Neural cell (in vitro differentiated cells): ENCODE results near the gene KHSRP. TPM values are rescaled to one million over a fixed set of nuclear protein-coding genes. Genes with fewer than 3 reads are reported as not detected.

ENCODE experiments used
- H2AFZ ChIP-seq: fragments of 200-600, 300-800 bp; sonication (generic), shearing (Covaris generic); 2 replicates; pipeline ENCODE4 v1.6.0; 2014; ENCODE audit warnings: low read depth, mild to moderate bottlenecking, antibody characterized with exemption, low read length, moderate library complexity
- H3F3A ChIP-seq: fragments of 200-600 bp; shearing (Covaris generic); 2 replicates; pipeline ENCODE4 v1.6.1; 2016; ENCODE audit warnings: mild to moderate bottlenecking, moderate library complexity, mixed read lengths, antibody characterized with exemption, low read length; ENCODE audit not compliant: insufficient read depth, poor library complexity, severe bottlenecking
- H3K27ac ChIP-seq: fragments of 200-600, 300-800 bp; sonication (generic), shearing (Covaris generic); 2 replicates; pipeline ENCODE4 v1.5.1; 2014; ENCODE audit warnings: mild to moderate bottlenecking, low read length, moderate library complexity
- H3K27me3 ChIP-seq: fragments of 300-800, 200-600 bp; sonication (generic), shearing (Covaris generic); 2 replicates; pipeline ENCODE4 v1.6.0; 2014; ENCODE audit warnings: mild to moderate bottlenecking, low read depth, low read length, moderate library complexity; ENCODE audit not compliant: insufficient read depth
- H3K36me3 ChIP-seq: fragments of 300-800, 200-600 bp; sonication (generic), shearing (Covaris generic); 2 replicates; pipeline ENCODE4 v1.5.1; 2014; ENCODE audit warnings: mild to moderate bottlenecking, antibody characterized with exemption, low read length, moderate library complexity; ENCODE audit not compliant: insufficient read depth
- H3K4me2 ChIP-seq: fragments of 300-800, 200-600 bp; sonication (generic), shearing (Covaris generic); 2 replicates; pipeline ENCODE4 v1.6.0; 2014; ENCODE audit warnings: mild to moderate bottlenecking, low read length
- H3K4me3 ChIP-seq: fragments of 300-800, 200-600 bp; sonication (generic), shearing (Covaris generic); 2 replicates; pipeline ENCODE4 v1.5.1; 2014; ENCODE audit warnings: mild to moderate bottlenecking, low read length, moderate library complexity
- H3K79me2 ChIP-seq: fragments of 200-600 bp; shearing (Covaris generic); replicated peaks from 2 replicates; pipeline ENCODE4 v1.6.0; 2014; ENCODE audit warnings: mild to moderate bottlenecking, low read length, moderate library complexity; ENCODE audit not compliant: insufficient read depth
- H3K9ac ChIP-seq: fragments of 300-800, 200-600 bp; sonication (generic), shearing (Covaris generic); 2 replicates; pipeline ENCODE4 v1.6.1; 2016; ENCODE audit warnings: mild to moderate bottlenecking, low read length, mixed read lengths
- H3K9me2 ChIP-seq: fragments of 200-600 bp; shearing (Covaris generic); 2 replicates; pipeline ENCODE4 v1.6.1; 2016; ENCODE audit warnings: mild to moderate bottlenecking, low read length, mixed read lengths; ENCODE audit not compliant: insufficient read depth
- H3K9me3 ChIP-seq: fragments of 200-600, 300-800 bp; sonication (generic), shearing (Covaris generic); 2 replicates; pipeline ENCODE4 v1.6.1; 2016; ENCODE audit warnings: mild to moderate bottlenecking, mixed run types, low read length, moderate library complexity, mixed read lengths
- H4K20me1 ChIP-seq: fragments of 200-600 bp; shearing (Covaris generic); 2 replicates; pipeline ENCODE4 v1.6.1; 2016; ENCODE audit warnings: mild to moderate bottlenecking, mixed run types; ENCODE audit not compliant: insufficient read depth
- CTCF ChIP-seq: fragments of 450-650 bp; IDR thresholded peaks from 2 replicates; pipeline ENCODE4 v1.5.1; 2014; ENCODE audit warnings: antibody characterized with exemption, mild to moderate bottlenecking, moderate library complexity; ENCODE audit not compliant: poor library complexity, severe bottlenecking
- EP300 ChIP-seq: fragments of 450-650 bp; conservative IDR thresholded peaks from 2 replicates; pipeline ENCODE4 v1.6.1; 2014; ENCODE audit warnings: antibody characterized with exemption, mild to moderate bottlenecking, moderate library complexity; ENCODE audit not compliant: poor library complexity, severe bottlenecking
- EZH2 ChIP-seq: fragments of 200-600, 300-800 bp; shearing (Covaris generic), sonication (generic); IDR thresholded peaks from 2 replicates; pipeline ENCODE4 v1.6.1; 2014; ENCODE audit warnings: antibody characterized with exemption, low read length, borderline replicate concordance, mild to moderate bottlenecking; ENCODE audit not compliant: insufficient read depth, poor library complexity, severe bottlenecking
- MXI1 ChIP-seq: fragments of 450-650 bp; conservative IDR thresholded peaks from 2 replicates; pipeline ENCODE4 v1.6.1; 2014; ENCODE audit warnings: antibody characterized with exemption, mild to moderate bottlenecking; ENCODE audit not compliant: poor library complexity, severe bottlenecking
- POLR2AphosphoS5 ChIP-seq: IDR thresholded peaks from 2 replicates; pipeline ENCODE4 v1.6.1; 2012
- RAD21 ChIP-seq: fragments of 450-650 bp; conservative IDR thresholded peaks from 2 replicates; pipeline ENCODE4 v1.6.1; 2014; ENCODE audit warnings: antibody characterized with exemption, mild to moderate bottlenecking, moderate library complexity
- REST ChIP-seq: IDR thresholded peaks from 2 replicates; pipeline ENCODE4 v1.6.1; 2012; ENCODE audit warnings: borderline replicate concordance
- SMC3 ChIP-seq: fragments of 450-650 bp; conservative IDR thresholded peaks from 2 replicates; pipeline ENCODE4 v1.6.1; 2014; ENCODE audit warnings: antibody characterized with exemption, mild to moderate bottlenecking, moderate library complexity; ENCODE audit not compliant: poor library complexity
- TAF1 ChIP-seq: IDR thresholded peaks from 2 replicates; pipeline ENCODE4 v1.6.1; 2012; ENCODE audit warnings: low read depth
- polyA plus RNA-seq: library from polyadenylated mRNA; depleted of rRNA; stranded (reverse); fragments of >200 nt; gene quantifications from 2 replicates; pipeline ENCODE4 v1.2.3, GENCODE V29; 2014

Gene KHSRP
- polyA plus RNA-seq, 1 donor from 2014 or later = 33.3 TPM

GRCh38 chr19:6466526-6467248 is 42.1 kb upstream of the KHSRP start:
- Histone ChIP-seq H3K27me3 (peaks cover 38% of the 10 kb centered on the region), H2AFZ (no peak overlapping the region), H3K9me2 (no peaks in the 10 kb centered on the region), H3K79me2 (no peaks in the 10 kb centered on the region), H3K36me3 (no peaks in the 10 kb centered on the region), H3K27ac (no peak overlapping the region), H3K4me2 (no peak overlapping the region), H3K9ac (no peak overlapping the region), H4K20me1 (no peaks in the 10 kb centered on the region), H3K9me3 (no peaks in the 10 kb centered on the region), H3K4me3 (no peak overlapping the region), H3F3A (no peaks in the 10 kb centered on the region)
- no peak for TF ChIP-seq TAF1

- Histone ChIP-seq H3K4me2 (no peak overlapping the region), H3K27me3 (peaks cover 38% of the 10 kb centered on the region)
- TF ChIP-seq REST = no peak
- TF ChIP-seq CTCF = no peak
- no peak for TF ChIP-seq TAF1
- no peak for TF ChIP-seq POLR2AphosphoS5
- TF ChIP-seq EZH2 = no peak
- no peak for TF ChIP-seq SMC3
- no peak for TF ChIP-seq MXI1
- TF ChIP-seq EP300 = no peak
- no peak for TF ChIP-seq RAD21
Measured at GRCh38 chr19:6465663-6466062, 41.1 kb upstream of the KHSRP start.

More at GRCh38 chr19:6465663-6466062, 41.1 kb upstream of the KHSRP start:
- Histone ChIP-seq H3K4me3 (no peak overlapping the region), H2AFZ (no peak overlapping the region), H3K9ac (no peak overlapping the region), H3K79me2 (no peaks in the 10 kb centered on the region), H3K27ac (no peak overlapping the region), H3F3A (no peaks in the 10 kb centered on the region), H3K9me2 (no peaks in the 10 kb centered on the region), H3K36me3 (no peaks in the 10 kb centered on the region), H4K20me1 (no peaks in the 10 kb centered on the region), H3K9me3 (no peaks in the 10 kb centered on the region)
